Transverse colon (tissue), 4 donors: ENCODE results near the gene REST.

Source experiments
- CTCF ChIP-seq, 5 experiments: fragments of 200-600 bp in 3 of 5; fragments of 450-650 bp in 2 of 5; sonication (generic) in 3 of 5; IDR thresholded peaks; 1 replicate in 2 of 5; 2 replicates in 3 of 5; pipeline ENCODE4 v1.5.1; 2016 to 2017; ENCODE audit warnings: antibody characterized with exemption in 5 of 5, inconsistent platforms in 3 of 5, mild to moderate bottlenecking in 2 of 5, moderate library complexity in 1 of 5
- POLR2AphosphoS5 ChIP-seq, 3 donors: sonication (generic); formaldehyde crosslinking; IDR thresholded peaks; one replicate each; pipeline ENCODE4 v1.6.1; 2016; ENCODE audit warnings: antibody characterized with exemption in 3 of 3

- no peak for TF ChIP-seq CTCF (IDR thresholded peaks at IDR 0.05)
- TF ChIP-seq POLR2AphosphoS5 (IDR thresholded peaks at IDR 0.05) = no peak
Measured at GRCh38 chr4:56859841-56860240, 47.9 kb upstream of the REST start.
